Sciatic nerve (tissue), 2 donors: ENCODE results near the gene CPXM2. TPM values are rescaled to one million over a fixed set of nuclear protein-coding genes. Genes with fewer than 3 reads are reported as not detected.

Experiments used
- ATAC-seq: fragments of 200-7000 bp; cut with Tn5 transposase; one replicate; pipeline ENCODE4 v1.9.1; 2020; ENCODE audit warnings: mild to moderate bottlenecking, moderate library complexity
- DNase-seq: peaks from one replicate; pipeline ENCODE4 v3.0.0-alpha.2; 2020; ENCODE audit warnings: low spot score
- intact Hi-C: fragments of 100-400 bp; cut with DNase I; formaldehyde crosslinking; loops from one replicate; pipeline ENCODE4 v1.14.2; 2022
- total RNA-seq: library from RNA; stranded (reverse); fragmentation: NEBNext Ultra II Directional; extraction: Animal tissue kit (Norgen Biotek cat#: 25700); gene quantifications from one replicate; pipeline ENCODE4 v1.2.1, GENCODE V29; 2021
- donor health status: DM: no; HTN: no; CAD: no.
- donor health status: DM: no; HTN: no; CAD: no.

CPXM2 gene
- total RNA-seq, 1 donor from 2014 or later, result 81.6 TPM

GRCh38 chr10:123786896-123787295 is 104.7 kb downstream of the CPXM2 start:
- no peak for ATAC-seq
- intact Hi-C loops, result no loop called here
- no peak for DNase-seq

DNA sequence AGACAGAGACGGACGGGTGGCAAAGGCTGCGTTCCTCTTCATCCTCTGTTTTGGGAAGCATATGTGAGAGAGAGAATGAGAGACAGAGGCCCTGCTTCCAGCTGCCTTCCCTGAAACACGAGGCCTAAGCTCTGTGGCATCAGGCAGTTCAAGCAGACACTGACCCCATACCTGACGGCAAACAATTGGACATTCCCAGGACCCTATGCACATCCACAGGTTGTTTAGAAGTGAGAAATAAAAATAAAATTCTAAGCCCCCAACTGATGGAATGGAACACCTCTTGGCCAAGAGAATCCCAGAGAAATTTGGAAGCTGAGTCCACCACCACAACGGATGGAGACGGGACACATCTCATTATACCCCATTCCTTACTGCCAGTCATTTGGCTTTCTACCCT is 105.3 kb downstream of the CPXM2 start:
- intact Hi-C loops, result no loop called here
- DNase-seq (no peak), ATAC-seq (no peak)

DNA sequence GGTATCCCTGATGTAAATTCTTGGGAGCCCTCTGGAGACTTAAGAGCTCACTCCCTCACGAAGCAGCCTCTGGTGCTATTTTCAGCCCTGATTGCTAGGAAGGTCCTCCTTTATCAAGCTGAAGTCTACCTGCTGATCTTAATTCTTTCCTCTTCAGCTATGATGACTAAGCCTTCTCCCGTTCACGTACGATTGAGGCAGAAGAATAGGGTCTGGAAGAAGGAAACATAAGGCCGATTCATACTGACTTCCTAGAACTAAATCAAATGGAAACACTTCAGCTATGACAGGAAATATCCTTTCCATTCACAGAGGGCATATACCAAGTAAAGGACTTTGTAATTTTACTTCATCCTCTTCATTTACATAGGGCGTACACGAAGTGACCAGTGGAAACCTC is 107.0 kb downstream of the CPXM2 start:
- ATAC-seq, result no peak
- intact Hi-C loops, result no loop called here
- DNase-seq, result no peak

DNA sequence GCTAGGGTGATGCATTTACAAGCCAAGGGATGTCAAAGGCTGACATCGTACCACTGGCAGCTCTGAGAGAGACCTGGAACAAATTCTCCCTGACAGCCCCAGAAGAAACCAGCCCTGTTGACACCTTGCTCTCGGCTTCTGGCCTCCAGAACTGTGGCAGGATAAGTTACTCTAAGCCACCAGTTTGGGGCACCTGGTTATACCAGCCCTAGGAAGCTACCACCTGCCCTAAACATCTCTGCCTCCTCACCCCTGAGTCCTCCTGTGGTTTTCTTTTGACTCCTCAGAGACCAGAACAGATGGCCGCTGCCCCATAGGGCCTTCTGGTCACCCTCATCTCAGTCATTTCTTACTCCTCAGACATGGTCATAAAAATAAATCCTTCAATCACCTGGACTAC is 107.4 kb downstream of the CPXM2 start:
- DNase-seq, result no peak
- no peak for ATAC-seq
- intact Hi-C loops, result no loop called here

DNA sequence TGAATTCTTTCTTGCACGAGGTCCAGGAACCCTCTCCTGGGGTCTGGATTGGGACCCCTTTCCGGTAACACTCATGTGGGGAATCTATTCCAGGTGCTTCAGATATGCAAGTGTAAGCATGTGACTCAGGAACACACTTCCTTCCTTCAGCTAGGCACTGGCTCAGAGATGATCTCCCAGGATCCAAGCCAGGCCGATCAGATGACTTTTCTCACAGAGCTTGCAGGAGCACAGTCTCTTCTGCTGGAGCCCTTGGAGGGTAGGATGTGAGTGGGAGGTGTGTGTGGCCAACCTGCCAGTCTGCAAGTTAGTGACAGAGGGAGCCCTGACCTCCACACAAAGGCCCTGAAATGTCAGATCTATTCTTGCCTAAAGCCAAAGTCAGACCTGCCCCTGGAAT is 108.3 kb downstream of the CPXM2 start:
- intact Hi-C loops, result no loop called here
- ATAC-seq (no peak), DNase-seq (no peak)

GRCh38 chr10:123782549-123782948 is 109.1 kb downstream of the CPXM2 start:
- ATAC-seq (no peak), DNase-seq (no peak)
- intact Hi-C loops, result no loop called here

DNA sequence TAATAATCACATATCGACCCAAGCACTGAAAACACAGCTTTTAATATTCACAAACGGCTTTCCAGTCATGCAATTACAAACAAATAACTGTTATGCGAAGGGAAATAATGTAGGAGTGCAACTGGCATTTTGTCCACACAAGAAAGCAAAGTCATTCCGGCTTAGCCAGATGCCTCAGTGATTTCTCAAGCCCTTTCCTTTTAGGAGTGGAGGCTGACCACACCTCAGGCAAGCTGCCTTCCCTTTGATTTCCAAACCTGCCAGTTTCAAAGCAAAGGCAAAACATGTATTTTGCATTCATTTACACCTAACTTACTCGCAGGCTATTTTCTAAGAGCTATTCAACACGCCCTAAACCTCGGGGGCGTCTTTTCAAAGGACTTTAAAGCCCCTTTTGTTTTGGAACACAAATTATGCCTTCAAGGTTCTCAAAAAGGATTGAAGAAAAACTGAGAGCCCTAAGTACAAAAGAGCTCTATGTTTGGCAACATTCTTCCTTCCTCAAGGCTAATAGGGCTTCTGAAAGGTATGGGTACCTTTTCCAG is 109.6 kb downstream of the CPXM2 start:
- intact Hi-C loops, result no loop called here
- DNase-seq (no peak), ATAC-seq (no peak)

DNA sequence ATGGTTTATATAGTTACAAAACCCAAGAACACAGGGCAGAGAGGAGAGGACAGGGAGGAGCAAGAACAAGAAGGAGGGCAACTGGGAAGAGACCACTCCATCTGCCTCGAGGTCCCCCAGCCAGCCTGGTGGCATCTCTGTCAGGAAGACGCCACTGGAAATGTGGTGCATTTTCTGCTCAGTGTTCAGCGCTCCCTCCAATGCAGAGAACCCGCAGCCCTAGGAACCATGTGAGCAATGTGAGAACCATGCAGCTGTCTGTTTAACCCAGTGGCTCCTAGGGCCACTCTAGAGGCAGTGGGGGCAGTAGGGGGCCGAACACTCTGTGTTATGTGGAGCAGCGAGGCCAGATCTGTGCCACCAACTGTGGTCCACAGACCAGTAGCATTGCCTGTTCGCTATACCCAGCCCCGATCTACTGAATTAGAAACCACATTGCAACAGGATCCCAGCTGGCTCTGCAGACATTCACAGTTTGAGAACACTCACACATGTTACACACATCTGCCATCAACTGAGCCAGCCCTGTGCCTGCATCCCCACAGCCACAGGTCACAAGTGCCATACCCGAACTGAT is 110.2 kb downstream of the CPXM2 start:
- no peak for ATAC-seq

GRCh38 chr10:123778719-123779517 is 112.7 kb downstream of the CPXM2 start:
- intact Hi-C loops, result no loop called here
- DNase-seq, result no peak
- ATAC-seq, result no peak

More for the DNA sequence above, 110.2 kb downstream of the CPXM2 start:
- no peak for DNase-seq
- intact Hi-C loops, result no loop called here

GRCh38 chr10:123777881-123778280 is 113.7 kb downstream of the CPXM2 start:
- intact Hi-C loops, result no loop called here
- no peak for DNase-seq
- no peak for ATAC-seq

DNA sequence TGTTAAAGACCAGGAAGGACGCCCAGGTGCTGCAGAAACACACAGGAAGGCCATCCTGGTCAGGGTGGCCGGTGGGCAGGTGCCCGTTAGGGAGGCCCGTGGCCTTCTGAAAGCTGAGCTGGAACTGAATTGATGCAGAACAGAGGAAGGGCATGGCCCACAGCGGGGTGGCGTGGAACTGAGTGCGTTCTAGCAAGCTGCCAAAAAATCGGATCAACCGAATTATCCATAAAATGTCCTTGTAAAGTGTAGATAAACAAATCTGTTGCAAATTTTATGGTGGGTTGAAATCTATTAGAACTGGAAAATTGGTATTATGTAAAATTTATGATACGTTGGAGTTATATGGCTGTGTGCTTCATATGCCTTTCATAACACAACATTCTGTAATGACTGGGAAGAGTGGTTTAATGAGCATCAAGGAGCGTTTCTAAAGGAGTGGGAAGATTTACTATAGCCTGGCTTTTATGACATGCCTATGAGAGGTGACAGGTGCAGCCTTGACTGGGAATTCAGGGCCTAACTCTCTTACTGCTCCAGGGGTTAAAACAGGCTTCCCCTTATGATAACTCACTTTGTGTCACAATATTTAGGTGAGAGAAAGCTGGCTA is 117.4 kb downstream of the CPXM2 start:
- DNase-seq (no peak), ATAC-seq (no peak)
- intact Hi-C loops, result loop anchor here (5.0 kb wide), 1 partner anchor 638 kb away; no protein-coding TSS in a partner anchor

DNA sequence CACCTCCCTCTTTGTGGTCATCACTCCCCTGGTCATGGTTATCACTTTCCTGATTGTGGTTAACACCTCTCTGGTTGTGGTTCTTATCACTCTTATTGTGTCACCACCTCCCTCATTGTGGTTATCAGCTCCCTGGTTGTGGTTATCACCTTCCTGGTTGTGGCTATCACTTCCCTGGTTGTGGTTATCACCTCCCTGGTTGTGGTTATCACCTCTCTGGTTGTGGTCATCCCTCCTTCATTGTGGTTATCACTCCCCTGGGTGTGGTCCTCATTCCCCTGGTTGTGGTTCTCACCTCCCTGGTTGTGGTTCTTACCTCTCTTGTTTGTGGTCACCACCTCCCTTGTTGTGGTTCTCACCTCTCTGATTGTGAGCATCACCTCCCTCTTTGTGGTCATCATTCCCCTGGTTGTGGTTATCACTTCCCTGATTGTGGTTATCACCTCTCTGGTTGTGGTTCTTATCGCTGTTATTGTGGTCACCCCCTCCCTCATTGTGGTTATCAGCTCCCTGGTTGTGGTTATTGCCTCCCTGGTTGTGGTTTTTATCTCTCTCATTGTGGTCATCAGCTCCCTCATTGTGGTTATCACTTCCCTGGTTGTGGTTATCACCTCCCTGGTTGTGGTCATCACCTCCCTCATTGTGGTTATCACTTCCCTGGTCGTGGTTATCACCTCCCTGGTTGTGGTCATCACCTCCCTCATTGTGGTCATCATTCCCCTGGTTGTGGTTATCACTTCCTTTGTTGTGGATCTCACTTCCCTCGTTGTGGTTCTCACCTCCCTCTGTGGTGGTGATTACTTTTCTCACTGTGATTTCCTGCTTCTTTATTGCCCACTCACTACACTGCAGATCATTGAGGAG is 118.7 kb downstream of the CPXM2 start:
- DNase-seq (no peak), ATAC-seq (no peak)
- intact Hi-C loops, result loop anchor here (5.0 kb wide), 1 partner anchor 639 kb away; no protein-coding TSS in a partner anchor

GRCh38 chr10:123771877-123772644 is 119.5 kb downstream of the CPXM2 start:
- no peak for DNase-seq
- ATAC-seq, result no peak
- intact Hi-C loops, result loop anchor here (5.0 kb wide), 1 partner anchor 640 kb away; no protein-coding TSS in a partner anchor

GRCh38 chr10:123769647-123770046 is 122.0 kb downstream of the CPXM2 start:
- intact Hi-C loops, result loop anchor here (5.0 kb wide), 1 partner anchor 643 kb away; no protein-coding TSS in a partner anchor
- ATAC-seq (no peak), DNase-seq (no peak)

- intact Hi-C loops, result no loop called here
- DNase-seq, result no peak
- no peak for ATAC-seq
These were observed 124.8 kb downstream of the CPXM2 start for GRCh38 chr10:123766761-123767160.

- intact Hi-C loops, result no loop called here
- DNase-seq, result no peak
- ATAC-seq, result no peak
These were observed 125.6 kb downstream of the CPXM2 start for GRCh38 chr10:123766012-123766411.

- ATAC-seq, result no peak
- intact Hi-C loops, result no loop called here
These were observed 129.9 kb downstream of the CPXM2 start for GRCh38 chr10:123761666-123762230.

DNA sequence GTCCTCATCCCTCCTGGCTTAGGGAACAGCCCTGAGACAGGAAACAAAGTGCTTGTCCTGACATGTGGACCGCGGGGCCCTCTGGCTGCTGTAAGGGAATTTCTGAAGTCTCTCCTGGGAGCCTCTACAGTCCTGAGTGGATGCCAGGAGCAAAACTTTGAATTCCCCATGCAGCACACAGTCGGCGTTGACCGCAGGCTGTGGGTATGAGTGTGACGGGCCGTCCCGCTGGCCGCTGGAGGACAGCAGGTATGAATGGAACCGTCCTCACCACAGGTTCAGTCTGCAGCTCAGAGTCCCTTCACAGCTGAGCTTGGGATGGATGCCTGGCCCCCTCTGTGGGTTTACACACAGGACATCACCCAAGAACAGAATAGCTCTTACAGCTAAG is 130.6 kb downstream of the CPXM2 start:
- DNase-seq (no peak), ATAC-seq (no peak)
- intact Hi-C loops, result no loop called here

More at GRCh38 chr10:123761666-123762230, 129.9 kb downstream of the CPXM2 start:
- no peak for DNase-seq
